NCI-H1436 (cell line): Measurements from ENCODE around the gene OLR1.
A peak's percentile ranks its signal among the peaks of the same experiment; 100 is the strongest.
"Not testable (repeated sequence)": the region's sequence is repeated elsewhere in the genome, so short reads cannot be mapped to it uniquely, and the experiment has no call there.

ENCODE experiments used
- DNase-seq: peaks from one replicate; lab custom pipeline; 2025; lab: John Stamatoyannopoulos, UW

The OLR1 gene

DNA sequence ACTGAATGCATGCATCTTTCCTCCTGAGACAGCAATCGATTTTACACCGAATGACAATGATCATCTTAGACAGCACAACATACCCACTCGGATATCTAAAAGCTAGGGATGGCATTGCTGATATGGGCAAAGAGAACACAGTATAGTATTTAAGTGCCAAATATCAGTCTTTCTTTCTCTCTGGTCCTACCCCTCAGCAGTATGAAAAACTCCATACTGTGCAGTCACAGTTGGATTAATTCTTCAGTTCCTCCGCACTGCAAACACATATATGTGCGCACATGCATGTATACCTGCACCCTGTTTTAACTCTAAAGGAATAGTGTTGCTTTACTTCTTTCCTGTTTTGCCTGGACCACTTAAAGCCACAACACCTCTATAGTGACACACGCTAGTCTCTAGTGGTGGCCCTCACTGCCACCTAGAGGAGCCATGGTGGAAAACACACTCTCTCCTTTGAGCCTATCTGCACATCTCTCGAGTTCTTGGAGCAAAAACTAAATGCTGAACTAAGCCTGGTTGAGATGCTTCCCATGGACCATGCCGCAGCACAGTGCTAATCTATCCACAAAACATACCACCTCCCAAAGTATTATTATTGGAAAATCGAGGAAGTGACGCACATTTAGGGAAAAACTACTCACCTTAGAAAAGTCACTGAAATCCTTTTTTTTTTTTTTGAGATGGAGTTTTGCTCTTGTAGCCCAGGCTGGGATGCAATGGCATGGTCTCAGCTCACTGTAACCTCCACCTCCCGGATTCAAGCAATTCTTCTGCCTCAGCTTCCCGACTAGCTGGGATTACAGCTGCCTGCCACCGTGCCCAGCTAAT lies 18.8 kb upstream of the OLR1 start:
- peak; percentile 21 for DNase-seq

DNA sequence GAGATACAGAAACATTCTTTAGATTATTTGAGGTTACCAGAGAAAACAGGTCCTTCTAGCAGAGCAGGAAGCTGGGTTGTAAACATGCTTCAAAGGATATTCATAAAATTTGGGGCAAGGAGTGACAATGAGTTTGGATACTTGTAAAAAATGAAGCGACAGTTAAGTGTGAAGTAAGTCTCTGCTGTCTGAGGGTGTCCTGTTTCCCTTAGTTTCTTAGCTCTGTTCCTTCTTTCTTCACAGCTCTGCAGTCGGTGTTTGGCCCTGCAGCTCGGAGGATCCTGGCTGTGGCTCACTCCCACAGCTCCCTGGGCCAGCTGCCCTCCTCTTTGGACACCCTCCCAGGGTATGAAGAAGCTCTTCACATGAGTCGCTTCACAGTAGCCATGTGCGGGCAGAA lies 17.7 kb upstream of the OLR1 start:
- DNase-seq = no peak

DNA sequence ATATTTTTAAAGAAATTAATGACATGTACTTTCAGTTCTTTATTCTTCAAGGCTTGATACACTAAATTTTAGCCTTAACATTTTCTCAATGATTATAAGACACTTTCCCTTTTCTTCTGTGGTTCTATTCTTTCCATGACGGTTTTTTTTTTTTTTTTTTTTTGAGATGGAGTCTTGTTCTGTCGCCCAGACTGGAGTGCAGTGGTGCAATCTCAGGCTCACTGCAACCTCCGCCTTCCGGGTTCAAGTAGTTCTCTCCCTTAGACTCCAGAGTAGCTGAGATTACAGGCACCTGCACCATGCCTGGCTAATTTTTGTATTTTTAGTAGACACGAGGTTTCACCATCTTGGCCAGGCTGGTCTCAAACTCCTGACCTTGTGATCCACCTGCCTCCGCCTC lies 15.0 kb upstream of the OLR1 start:
- not testable (repeated sequence) for DNase-seq

DNA sequence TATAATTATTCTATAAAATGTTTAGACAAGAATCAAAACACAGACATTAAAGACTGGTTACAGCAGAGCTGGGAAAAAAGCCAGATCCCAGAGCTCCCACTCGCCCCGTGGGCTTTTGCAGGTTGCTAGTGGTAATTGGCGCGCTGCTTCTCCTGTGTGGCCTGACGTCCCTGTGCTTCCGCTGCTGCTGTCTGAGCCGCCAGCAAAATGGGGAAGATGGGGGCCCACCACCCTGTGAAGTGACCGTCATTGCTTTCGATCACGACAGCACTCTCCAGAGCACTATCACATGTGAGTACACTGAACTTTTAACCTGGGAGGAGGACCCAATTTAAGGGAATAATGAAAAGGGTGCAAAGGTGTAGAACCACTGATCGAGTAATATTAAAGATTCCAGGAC lies 14.4 kb upstream of the OLR1 start:
- no peak for DNase-seq

DNA sequence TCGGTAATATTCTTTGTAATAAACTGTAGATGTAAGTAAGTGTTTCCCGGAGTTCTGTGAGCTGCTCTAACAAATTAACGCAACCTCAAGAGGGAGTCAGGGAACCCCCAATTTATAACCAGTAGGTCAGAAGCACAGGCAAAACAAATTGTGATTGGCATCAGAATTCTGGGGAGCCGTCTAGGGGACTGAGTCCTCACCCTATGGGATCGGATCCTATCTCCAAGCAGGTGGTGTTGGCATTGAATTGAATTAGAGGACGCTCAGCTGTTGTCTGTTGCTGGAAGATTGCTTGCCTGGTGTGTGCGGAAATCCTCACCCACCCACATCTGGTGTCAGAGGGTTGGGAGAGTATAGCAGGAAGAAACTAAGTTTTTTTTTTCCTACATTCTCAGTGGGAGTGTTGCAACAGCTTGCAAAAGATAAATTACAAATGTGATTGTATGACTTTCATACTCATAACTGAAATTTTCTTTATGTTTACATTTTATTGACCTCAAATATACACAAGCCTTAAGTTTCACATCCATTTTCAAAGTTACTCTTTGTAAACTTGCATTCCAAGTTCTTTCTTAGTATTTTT lies 12.4 kb upstream of the OLR1 start:
- no peak for DNase-seq

DNA sequence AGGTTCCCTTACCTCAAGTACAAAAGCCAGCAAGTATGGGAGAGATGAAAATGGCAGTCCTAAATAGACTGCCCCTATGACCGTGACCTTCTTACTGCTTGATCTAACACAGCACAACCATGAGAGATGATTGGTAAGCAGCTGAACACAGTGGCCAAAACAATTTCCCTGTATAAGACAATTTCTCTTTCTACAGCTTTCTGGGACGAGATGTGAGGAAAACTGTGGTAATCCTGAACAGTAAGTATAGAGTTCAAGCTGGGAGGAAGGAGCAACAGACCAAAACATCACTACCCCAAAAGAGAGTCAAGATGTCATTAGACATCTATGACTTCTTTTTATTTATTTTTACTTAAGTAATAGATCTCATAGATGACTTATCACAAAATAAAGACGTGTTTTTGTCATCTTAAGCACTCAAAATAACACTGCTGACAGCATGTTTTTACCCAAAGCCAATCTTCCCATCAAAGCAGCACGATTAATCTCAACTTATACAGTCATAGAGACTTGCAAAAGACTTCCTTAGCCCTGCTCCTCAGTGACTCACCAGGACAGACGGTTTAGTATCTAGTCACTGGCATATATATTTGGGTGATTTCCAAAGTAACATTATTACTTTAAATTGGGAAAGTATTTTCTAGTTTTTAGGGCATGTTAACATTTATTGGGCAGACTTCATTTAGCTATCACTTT lies 10.6 kb upstream of the OLR1 start:
- no peak for DNase-seq

DNA sequence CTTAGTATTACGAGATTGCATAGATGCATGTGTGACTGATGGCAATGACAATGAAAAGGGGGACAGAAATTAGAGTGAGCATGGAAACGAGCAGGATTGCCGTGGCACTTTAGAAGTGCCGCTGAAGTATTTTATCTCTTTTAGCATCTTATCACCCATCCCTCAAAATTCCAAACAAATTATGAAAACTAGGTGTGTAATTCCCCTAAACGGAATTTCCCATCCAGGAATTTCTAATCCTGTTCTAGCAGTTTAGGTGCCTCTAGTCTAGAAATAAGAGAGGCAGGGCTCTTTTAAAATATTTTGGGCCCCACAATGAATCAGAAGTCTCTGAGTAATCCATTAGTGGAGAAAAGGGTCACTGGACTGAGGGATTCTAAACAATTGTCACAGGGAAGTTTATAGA lies 7.8 kb upstream of the OLR1 start:
- DNase-seq = no peak

DNA sequence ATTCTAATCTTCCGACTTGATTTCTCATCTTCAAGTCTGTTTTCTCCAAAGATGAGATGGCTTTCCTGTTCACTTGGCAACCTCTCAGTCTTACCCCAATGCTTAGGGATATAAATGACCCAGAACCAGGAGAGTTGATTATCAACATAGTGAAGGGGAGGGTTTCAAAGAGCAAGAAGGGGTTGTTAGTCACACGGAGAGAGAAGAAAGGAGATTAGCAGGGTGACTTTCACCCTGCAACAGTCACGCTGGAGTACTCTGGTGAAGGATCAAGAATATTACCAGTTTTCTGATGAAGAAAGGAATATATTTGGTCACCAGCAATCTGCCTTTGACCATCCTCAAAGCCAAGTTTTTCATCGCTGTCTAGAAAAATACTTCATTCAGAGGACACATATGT lies 6.9 kb upstream of the OLR1 start, which contains the start of gene TMEM52B:
Gene TMEM52B, plus strand, starts transcription at position 212 of the 400 bp plus-strand sequence. CDS start 543 bp downstream, outside the sequence.
- no peak for DNase-seq

DNA sequence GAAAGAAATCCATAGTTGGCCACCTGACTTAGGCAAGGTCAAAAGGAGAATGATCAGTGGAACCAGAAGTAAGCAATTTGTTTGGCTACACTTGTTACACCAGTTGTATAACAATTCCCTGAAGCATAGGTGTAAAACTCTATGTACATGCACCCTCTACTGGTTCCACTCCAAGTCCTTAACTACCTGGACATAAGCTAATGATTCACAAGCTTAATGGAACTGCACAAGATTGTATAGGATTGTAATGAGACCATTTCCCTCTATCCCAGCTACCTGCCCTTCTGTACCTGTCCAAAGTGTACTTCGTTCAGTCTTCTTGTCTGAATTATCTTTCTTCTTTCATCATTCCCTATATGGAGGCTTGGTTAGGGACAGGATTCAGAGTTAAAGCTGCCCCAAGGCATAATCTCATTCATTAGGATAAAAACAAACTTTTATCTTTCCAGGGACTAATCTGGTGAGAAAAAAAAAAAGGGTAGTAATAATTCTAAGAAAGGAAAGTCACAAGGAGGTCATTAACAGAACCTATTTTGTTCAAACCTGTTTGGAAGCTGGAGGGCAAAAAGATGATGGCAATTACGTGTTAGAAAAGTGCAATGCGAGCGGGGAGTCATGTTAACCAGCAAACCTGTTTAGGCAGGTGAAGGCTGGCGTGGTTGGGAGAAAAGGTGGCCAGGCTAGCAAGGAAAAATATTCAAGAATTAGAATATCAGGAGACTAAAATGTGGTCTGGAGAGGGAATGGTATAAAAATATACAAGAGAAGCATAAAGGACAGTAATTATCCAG lies 4.1 kb upstream of the OLR1 start:
- no peak for DNase-seq

DNA sequence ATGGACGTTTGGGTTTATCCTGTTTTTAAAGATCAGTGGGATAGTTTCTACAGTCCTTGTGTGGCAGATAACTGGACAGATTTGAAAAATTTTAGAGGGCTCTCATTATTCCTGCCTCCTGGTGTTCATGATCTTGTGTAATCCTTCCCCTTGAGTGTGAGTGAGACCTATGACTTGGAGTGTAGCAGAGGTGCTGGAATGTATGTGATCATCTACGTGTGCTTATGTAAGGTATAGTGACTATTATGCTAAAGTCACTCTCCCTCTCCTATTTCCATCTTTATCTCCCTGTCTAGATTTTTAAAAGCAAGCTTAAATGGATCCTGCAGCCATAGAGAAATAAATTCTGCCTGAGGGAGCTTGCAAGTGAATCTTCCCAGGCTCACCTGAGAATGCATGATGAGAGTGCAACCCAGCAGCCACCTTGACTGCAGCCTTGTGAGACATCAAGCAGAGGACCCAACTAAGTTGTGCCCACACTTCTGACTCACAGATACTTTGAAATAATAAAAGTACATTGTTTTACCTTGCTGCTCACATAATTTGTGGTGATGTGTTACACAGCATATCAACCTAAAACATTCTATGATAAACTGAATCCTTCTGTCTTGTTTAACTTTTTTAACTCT lies 3.2 kb upstream of the OLR1 start:
- no peak for DNase-seq

DNA sequence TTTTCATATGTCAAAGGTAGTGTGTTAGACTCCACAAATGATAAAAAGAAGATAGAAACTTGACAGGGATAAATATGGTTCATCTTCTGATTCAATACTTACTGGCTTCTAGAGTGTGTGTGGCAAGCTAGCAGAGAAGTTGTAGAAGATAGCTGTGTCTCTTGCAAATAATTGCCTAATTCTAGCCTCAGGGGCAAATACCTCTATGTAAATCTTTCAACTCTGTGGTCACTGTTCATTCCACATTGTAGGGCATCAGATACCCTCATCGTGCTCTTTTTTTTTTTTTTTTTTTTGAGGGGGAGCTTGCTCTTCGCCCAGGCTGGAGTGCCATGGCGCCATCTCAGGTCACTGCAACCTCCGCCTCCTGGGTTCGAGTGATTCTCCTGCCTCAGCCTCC lies 1.7 kb downstream of the OLR1 start:
- no peak for DNase-seq

DNA sequence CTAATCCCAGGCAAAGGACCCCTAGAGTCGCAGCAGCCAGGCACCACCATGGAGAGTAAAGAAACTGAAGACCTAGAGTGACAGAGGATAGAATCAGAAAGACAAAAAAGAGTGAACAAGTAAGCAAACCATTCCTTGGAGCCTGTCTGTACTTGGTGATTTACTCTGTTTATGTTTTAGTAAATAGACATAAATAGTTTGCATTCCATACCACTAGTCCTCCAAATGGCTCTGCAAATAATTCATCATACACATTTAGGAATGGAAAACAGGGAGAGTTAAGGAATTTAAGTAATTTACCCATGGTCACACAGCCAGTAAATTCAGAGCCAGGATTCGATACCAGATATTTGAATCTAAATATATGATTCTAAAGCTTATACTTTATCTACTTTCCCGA lies 2.8 kb downstream of the OLR1 start:
- DNase-seq = no peak

DNA sequence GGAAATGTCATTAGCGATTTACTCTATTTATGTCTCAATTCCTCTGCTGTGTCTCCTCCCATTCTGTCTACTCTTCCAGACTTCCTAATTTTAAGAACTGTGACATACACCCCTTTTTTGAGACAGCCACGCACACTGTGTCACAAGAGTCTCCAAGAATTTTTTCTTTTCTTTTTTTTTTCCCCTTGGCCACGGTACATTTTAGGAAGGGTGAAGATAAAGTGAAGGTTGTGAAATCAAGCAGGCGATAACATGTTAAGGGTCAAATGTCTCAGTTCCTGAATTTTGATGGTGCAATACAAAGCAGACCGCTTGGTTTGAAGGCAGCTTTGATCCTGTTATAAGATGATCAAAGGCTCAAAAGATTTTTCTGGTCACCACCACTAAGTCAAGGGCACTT lies 4.3 kb downstream of the OLR1 start:
- no peak for DNase-seq

DNA sequence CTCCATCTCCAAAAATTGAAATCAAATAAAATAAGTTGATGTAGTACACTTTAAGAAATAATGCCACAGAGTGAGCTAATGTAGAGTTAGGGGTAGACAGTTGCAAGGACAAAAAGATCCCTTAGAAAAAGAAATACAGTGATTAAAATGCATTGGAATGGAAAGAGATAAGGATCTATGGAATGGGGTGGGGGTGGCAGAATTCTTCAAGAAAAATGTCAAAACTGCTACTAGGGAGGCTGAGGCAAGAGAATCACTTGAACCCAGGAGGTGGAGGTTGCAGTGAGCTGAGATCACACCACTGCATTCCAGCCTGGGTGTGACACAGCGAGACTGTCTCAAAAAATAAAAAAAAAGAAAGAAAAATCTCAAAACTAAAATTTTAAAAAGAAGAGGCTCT lies 6.5 kb downstream of the OLR1 start:
- DNase-seq = no peak

DNA sequence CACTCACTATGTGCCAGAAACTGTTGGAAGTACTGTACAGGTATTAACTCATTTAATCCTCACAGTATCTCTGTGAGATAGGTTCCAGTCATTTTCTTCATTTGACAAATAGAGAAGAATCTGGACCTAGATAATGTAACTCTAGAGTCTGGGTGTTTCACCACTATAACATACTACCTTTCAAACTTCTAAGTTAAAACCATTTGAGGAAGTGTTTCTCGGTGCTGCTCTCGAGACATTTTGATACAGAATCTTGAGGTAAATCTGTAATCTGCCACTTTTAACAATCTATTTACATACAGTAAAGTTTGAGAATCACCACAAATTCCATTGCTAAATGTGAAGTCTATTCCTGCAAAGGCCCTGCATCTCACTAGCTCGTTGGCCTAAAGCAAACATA lies 8.8 kb downstream of the OLR1 start:
- DNase-seq = no peak

DNA sequence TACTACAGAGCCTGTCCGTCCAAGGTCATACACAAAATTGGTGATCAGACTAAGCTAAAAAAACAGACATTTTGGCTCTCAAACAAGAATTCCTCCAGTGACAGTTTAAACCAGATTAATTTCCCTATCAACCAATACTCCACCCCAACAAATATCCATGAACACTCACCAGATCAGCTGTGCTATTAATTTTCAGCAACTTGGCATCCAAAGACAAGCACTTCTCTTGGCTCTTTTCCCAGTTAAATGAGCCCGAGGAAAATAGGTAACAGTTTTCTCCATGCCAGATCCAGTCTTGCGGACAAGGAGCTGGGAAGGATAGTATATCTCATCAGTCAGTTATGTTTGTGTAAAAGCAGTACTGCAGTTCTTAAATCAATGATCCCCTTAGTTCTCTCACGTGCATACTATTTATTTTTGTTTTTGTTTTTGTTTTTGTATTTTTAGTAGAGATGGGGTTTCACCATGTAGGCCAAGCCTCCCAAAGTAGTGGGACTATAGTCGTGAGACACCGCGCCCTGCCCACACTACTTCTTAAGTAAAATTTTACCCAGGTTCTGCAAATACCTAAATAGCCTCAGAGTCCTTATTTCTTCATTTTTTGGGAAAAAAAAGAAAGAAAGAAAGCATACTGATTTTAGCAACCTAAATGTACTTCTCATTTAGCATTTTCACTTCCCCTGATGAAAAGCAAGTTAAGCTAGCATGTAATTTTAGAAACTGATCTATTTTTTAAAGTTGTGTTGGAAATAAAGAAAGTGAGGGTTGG lies 11.1 kb downstream of the OLR1 start:
- DNase-seq = no peak

DNA sequence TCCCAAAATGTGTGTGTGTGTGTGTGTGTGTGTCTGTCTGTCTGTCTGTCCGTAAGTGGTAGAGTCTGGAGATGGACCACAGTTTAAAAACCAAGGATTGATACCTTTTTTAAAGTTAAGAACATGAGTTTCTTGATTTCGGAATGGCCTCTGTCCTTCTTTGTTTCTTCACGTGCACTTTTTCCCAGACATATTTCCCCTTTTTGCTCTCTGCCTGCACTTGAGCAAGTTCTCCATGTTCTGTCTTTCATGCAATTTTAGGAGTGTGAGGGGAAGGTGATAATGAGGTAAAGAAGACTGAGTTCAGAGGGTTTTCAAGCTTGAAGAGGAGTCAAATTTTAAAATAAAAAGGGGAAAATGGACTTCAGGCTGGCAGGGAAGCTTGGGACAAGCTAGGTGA lies 12.7 kb downstream of the OLR1 start:
- DNase-seq = no peak

DNA sequence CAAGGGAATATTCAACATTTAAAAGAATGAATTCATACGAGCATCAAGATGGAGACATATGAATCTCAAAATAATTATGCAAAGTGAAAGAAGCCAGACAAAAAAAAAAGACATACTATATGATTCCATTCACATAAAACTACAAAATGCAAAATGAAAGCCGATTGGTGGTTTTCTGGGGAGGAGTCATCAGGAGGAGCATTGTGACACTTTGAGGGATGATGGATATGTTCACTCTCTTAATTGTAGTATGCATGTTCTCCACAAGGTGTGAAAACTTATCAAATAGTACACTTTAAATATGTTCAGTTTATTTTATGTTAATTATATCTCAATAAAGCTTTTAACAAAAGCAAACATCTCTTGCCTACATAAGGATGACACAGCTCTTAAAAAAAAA lies 13.5 kb downstream of the OLR1 start:
- DNase-seq = no peak

DNA sequence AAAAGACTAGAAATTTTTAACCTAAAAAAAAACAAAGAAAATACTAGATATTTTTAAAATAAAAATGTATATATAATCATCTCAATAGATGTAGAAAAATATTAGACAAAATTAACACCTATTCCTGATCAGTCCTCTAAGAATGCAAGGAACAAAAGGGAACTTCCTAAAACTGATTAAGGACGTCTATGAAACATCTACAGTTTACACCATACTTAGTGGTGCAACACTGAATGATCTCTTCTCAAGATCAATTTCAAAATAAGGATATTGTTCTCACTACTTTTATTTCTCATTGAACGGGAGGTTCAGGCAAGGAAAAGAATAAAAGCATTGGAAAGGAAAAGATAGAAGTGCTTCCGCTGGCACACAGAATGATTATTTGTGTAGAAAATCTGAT lies 16.0 kb downstream of the OLR1 start:
- DNase-seq = no peak

DNA sequence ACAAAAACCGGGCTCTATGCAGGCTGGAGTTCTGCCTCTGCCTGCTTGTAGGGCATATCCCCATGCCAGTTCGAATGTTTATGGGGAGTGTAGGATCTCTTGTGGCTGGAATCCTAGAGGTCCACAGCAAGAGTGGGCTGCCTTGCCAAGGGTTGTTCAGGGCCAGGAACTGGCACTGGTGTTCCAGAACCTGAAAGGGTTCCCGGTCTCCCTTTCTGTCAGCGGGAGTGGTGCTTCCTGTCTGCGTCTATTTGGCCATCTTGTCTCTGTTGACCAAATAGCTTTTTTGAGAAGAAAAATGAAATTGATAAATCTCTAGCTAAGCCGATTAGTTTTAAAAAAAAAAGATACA lies 17.8 kb downstream of the OLR1 start:
- DNase-seq = no peak
